ENCODE measurements around the gene ERI3.

DNA sequence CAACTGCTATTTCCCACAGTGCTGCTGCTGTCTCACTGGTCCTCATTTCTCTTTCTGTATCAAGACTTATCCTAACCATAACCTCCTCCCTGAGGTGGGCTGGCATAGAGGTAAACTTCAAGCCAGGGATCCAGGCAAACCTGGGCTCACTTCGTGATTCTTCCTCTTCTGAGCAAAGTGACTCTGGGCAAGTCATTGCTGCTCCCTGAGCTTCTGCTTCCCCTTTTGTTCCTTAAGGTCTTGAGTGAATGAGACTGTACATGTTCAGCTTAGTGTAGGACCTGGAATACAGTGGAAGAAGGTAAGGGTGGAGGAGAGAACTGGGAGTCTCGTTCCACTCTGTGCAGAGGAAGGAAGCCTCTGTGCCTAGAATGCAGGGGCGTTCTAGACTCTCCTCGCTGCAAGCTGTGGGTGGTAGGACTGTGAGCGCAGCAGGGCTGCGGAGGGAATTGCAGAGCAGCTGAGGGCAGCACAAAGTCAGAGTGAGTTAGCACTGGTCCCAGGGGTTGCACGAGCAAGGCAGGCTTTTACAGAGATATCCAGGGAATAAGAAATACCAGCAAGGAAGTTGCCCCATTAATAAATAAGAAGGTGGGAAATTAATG is 11.4 kb upstream of the ERI3 start:
- TF ChIP-seq, protein P1, sequence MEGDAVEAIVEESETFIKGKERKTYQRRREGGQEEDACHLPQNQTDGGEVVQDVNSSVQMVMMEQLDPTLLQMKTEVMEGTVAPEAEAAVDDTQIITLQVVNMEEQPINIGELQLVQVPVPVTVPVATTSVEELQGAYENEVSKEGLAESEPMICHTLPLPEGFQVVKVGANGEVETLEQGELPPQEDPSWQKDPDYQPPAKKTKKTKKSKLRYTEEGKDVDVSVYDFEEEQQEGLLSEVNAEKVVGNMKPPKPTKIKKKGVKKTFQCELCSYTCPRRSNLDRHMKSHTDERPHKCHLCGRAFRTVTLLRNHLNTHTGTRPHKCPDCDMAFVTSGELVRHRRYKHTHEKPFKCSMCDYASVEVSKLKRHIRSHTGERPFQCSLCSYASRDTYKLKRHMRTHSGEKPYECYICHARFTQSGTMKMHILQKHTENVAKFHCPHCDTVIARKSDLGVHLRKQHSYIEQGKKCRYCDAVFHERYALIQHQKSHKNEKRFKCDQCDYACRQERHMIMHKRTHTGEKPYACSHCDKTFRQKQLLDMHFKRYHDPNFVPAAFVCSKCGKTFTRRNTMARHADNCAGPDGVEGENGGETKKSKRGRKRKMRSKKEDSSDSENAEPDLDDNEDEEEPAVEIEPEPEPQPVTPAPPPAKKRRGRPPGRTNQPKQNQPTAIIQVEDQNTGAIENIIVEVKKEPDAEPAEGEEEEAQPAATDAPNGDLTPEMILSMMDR (IDR thresholded peaks at IDR 0.05) = no peak
- no peak for TF ChIP-seq POLR2A (IDR thresholded peaks at IDR 0.05)

Measured in vagina (tissue), 2 donors.